GM19324 (cell line): Measurements from ENCODE around the gene ARHGAP32.
"Not testable (repeated sequence)": the region's sequence is repeated elsewhere in the genome, so short reads cannot be mapped to it uniquely, and the experiment has no call there.

Experiments used
- ATAC-seq: cut with Tn5 transposase; IDR thresholded peaks from one replicate; pipeline ENCODE4 v1.9.1; 2021; ENCODE audit warnings: mild to moderate bottlenecking, moderate library complexity; ENCODE audit not compliant: unreplicated experiment, low FRiP score

The ARHGAP32 gene

DNA sequence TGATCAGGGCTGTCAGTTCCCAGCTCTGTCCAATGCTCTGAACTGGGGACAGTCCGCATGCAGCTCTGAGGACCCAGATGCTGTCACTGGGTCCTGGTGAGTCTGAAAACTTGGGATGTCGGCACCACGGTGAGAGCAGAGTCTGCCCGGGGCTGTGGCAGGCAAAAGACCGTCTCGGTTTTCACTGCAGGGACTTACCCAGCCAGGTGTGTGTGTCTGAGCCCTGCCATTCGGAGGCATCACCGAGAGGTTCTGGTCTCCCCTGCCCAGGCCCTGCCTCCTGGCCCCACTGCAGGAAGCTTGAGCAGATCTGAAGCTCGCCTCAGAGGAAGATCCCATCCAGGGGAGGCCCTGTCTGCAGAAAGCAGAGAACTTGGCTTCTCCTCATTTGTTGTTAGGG lies 254.6 kb downstream of the ARHGAP32 start:
- no peak for ATAC-seq

DNA sequence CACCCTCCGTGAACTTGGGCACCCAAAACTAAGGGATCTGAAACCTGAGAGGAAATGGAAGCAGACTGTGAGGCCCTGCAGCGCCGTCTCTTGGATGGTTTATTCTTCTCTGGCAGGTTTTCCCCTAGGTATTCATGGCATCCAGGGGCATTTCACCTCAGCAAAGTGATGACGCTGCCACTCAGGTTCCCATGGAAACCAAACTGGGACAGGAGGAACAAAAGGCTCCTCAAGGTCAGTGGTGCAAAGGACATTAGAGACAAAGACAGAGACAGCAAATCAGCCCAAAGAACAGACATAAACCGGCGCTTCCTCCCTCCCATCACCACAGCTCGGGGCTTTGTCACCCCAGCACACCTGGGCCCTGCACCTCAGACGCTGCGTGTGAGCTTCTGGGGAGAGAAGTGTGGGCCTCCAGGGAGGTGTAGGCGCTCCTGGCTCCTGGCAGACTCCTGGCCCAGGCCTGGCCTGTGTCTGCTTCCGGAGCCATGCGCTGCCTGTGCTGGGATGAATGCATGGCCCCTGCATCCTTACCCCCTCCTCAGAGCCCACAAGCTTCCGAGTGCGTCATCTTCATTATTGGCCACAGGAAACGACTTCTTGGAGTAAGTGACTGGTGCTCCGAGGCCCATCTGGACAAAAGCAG lies 255.4 kb downstream of the ARHGAP32 start:
- no peak for ATAC-seq

GRCh38 chr11:128934926-128935325 lies 257.2 kb downstream of the ARHGAP32 start:
- ATAC-seq = no peak

DNA sequence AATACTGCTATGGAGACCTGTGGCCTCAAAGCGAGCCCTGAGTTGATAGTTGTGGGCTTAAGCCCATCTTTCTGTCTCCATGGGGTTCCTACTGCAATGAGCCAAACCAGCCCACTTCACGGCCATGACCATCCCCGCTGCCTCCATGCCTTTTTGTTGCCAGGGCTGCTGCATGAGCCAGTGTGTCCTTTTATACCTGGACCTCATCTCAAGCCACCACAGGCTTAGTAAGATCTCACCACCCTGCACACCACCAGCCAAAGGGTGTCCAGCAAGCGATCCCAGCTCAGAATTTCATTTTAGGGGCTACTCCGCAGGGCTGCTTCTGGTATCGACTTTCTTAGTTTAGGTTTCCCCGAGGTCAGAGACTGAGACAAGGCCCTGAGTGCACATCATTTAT lies 257.8 kb downstream of the ARHGAP32 start:
- no peak for ATAC-seq

- no peak for ATAC-seq
These were observed 258.5 kb downstream of the ARHGAP32 start for GRCh38 chr11:128933481-128934178.

- no peak for ATAC-seq
These were observed 260.5 kb downstream of the ARHGAP32 start for GRCh38 chr11:128931668-128932067.

DNA sequence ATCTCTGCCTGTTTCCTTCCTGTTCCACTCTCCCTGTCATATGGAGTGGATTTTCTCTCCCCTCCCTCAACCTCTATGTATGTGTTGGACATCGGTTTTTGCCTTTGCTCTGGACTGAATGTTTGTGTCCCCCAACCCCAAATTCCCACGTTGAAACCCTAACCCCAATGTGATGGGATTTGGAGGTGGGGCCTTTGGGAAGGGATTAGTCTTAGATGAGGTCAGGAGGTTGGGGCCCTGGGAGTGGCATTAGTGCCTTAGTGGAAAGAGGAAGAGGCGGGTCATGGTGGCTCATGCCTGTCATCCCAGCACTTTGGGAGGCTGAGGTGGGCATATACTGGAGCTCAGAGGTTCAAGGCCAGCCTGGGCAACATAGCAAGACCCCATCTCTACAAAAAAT lies 261.1 kb downstream of the ARHGAP32 start:
- ATAC-seq = no peak

DNA sequence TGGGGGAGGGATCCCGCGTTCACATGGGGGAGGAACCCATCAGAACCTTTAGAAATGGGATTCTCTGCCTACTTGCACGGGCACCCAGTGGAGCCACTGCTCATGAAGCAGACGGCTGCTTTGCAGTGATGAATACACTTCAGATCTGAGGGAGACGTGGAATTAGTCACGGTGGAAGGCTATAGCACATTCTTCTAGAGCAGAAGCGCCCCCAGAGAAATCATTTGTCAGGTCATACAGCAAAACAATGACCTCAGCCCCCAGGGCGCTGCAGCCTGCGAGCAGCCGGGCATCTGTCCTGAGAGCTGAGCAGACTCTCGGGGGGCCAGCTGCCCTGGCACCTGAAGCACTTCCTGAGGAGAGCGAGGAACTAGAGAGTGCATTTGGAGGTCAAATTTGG lies 262.1 kb downstream of the ARHGAP32 start:
- no peak for ATAC-seq

DNA sequence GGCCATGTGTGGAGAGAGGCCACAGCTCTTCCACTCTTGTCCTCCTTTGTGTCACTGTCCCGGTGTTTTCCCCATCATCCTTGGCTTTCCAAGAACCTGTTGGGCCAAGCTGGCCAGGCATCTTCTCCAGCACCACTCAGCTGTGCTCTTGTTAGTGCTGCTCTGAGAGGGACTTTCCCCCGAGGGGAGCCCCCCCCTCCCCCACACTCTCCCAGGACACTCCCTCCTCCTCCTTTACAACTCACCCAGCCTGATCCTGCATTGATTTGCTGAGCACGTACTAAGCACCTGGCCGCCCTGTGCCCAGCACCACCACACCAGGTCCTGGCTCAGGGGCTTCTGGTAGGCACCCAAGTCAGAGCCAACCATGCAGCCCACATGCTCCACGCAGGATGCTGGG lies 262.7 kb downstream of the ARHGAP32 start:
- no peak for ATAC-seq

DNA sequence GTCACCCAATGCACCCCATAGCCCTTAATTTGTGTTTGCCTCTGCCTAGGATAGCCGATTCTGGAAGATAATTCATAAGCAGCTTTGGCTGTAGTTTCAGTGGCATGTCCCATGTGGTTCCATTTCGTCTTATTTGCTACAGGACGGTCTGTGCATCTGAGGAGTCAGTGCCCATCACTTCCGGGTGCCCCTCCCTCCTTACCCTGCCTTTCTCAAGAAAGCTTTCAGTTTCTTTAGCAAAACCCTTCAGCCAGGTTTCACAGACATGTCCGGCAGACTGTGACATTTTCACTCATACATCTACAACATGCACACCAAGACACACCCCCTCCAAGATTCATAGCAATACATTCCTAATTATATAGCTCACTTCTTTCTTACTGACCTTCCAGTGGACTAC lies 263.7 kb downstream of the ARHGAP32 start:
- ATAC-seq = peak; percentile 96

DNA sequence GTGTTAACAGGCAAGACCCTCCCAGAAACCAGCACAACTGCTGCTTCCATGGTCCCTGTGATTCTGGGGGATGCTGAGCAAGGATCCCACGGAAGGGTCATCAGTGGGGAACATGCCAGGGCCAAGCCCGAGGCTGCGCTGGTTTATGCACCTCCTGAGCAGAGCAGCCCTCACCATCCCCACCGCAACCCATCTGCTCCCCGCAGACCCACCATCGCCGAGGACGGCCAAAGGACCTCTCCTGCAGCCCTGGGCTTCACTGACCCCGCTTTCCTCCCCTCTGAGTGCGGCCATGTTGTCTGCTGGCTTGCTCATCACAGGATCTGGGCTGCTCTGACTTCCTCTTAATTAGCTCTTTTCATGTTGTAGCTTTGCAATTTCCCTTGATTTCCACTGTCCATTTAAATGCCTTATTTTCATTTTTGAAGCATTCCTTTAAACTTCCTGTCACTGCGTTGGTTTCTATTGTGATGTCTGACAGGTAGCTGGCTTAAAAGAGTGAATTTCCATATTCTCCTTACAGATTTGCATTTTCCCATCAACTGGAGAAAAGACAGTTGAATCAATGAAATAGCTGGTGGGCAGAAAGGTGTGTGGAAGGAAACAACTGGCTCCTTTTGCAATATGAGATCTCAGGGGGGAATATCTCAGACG lies 264.3 kb downstream of the ARHGAP32 start:
- ATAC-seq = no peak

DNA sequence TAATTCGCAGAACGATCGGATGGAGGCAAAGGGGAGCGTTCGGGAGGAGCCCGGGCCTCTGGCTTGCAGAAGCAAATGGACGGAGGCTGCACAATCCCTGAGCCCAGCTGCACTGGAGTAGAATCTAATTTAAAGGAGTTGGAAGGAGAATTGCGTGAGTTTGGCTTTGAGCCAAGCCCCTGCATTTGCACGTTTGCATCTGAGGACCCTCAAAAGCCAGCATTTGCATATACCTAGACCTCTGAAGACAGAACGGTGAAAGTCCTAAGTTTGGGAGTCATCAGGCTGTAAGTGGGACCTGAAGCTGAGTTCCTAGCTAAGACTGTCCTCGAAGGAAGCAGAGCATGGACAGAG lies 265.0 kb downstream of the ARHGAP32 start:
- ATAC-seq = no peak

DNA sequence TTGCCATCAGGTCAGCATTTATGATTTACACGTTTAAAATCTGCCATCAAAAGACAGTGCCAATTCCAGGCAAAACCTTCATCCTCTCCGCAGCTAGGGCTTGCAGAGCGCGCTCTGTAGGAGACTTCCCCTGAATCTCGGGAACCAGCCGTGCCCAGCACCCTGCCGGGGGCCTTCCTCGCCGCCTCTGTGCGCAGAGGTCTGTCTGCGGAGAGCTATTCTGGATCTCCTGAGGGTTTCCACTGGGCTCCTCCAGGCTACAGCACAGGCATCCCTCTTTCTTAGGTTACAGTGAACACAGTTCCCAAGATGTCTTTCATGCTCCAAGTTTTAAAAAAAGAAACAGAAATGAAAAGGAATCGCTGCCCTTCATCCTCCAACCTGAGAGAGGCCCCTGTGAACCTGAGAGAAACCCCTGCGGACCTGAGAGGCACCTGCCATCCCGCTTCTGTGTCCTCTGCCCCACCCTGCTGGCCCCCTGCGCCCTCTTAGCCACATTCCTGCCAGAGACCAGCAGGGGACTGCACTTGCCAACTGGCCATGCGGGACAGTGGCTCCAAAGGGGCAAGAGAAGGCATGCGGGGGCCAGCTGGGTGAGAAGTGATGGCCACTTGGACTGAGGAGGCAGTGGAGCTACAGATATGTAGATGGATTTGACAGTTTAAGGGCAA lies 265.6 kb downstream of the ARHGAP32 start:
- no peak for ATAC-seq

- ATAC-seq = no peak
These were observed 266.1 kb downstream of the ARHGAP32 start for GRCh38 chr11:128926000-128926399.

- ATAC-seq = no peak
These were observed 266.9 kb downstream of the ARHGAP32 start for GRCh38 chr11:128925250-128925600.

- ATAC-seq = no peak
These were observed 267.4 kb downstream of the ARHGAP32 start for GRCh38 chr11:128924510-128925249.

- ATAC-seq = no peak
These were observed 268.0 kb downstream of the ARHGAP32 start for GRCh38 chr11:128924104-128924503.

- ATAC-seq = no peak
These were observed 270.3 kb downstream of the ARHGAP32 start for GRCh38 chr11:128921793-128922192.

- no peak for ATAC-seq
These were observed 271.5 kb downstream of the ARHGAP32 start for GRCh38 chr11:128920666-128921065.

DNA sequence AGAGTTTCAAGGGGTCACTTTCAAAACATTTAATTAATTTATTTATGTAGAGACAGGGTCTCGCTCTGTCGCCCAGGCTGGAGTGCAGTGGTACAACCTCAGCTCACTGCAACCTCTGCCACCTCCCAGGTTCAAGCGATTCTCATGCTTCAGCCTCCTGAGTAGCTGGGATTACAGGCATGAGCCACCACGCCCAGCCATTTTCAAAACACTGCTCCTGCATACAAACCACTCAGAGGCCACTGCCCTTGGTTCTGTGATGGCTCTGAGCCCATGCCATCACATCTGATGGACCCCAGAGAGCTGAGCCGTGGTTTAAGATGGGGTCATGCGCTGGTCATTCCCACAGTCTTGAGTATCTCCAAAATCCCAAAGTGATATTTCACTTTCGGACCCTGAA lies 272.5 kb downstream of the ARHGAP32 start:
- ATAC-seq = not testable (repeated sequence)

GRCh38 chr11:128919216-128919615 lies 272.9 kb downstream of the ARHGAP32 start:
- no peak for ATAC-seq
